Measurements from ENCODE around the gene RPL11.
A peak's percentile ranks its signal among the peaks of the same experiment; 100 is the strongest.

- no peak for TF ChIP-seq CTCF (IDR thresholded peaks at IDR 0.05)
- TF ChIP-seq POLR2AphosphoS5 (IDR thresholded peaks at IDR 0.05): peak in 1 of 3 donors; percentile 14
- no peak for TF ChIP-seq POLR2A (IDR thresholded peaks at IDR 0.05)
- no peak for TF ChIP-seq EP300 (IDR thresholded peaks at IDR 0.05)
These were observed 27.7 kb downstream of the RPL11 start for GRCh38 chr1:23719162-23719820.
